Right renal cortex interstitium (tissue), 3 donors: ENCODE results near the gene CUBN. TPM values are rescaled to one million over a fixed set of nuclear protein-coding genes. Genes with fewer than 3 reads are reported as not detected.

Source experiments
- DNase-seq, 3 donors: peaks; one replicate each; pipeline ENCODE4 v3.0.0-alpha.2; 2013; ENCODE audit warnings: low read depth in 3 of 3, low spot score in 2 of 3
- polyA plus RNA-seq, 3 donors: library from polyadenylated mRNA; unstranded; fragments of 120-200 nt; gene quantifications; one replicate each; pipeline ENCODE4 v1.2.1, GENCODE V29; 2013; ENCODE audit not compliant: insufficient read length in 3 of 3

The CUBN gene
- polyA plus RNA-seq, 3 donors: 182 to 256 (median 237) TPM

- no peak for DNase-seq
Observed at GRCh38 chr10:16999665-17000451, 129.8 kb downstream of the CUBN start.

- DNase-seq: no peak
Observed at GRCh38 chr10:16996530-16996964, 133.1 kb downstream of the CUBN start.

- no peak for DNase-seq
Observed at GRCh38 chr10:16995867-16996529, 133.6 kb downstream of the CUBN start.

GRCh38 chr10:16993186-16993585, 136.4 kb downstream of the CUBN start:
- DNase-seq: no peak

- no peak for DNase-seq
Observed at GRCh38 chr10:16992611-16993119, 136.9 kb downstream of the CUBN start.

GRCh38 chr10:16991011-16991410, 138.6 kb downstream of the CUBN start:
- DNase-seq: no peak

GRCh38 chr10:16989826-16990293, 139.8 kb downstream of the CUBN start:
- no peak for DNase-seq

GRCh38 chr10:16988900-16989299, 140.7 kb downstream of the CUBN start:
- DNase-seq: no peak

GRCh38 chr10:16987976-16988610, 141.5 kb downstream of the CUBN start:
- DNase-seq: no peak

GRCh38 chr10:16987206-16987621, 142.4 kb downstream of the CUBN start:
- DNase-seq: no peak

GRCh38 chr10:16986406-16987205, 143.0 kb downstream of the CUBN start:
- no peak for DNase-seq

- no peak for DNase-seq
Observed at GRCh38 chr10:16986082-16986405, 143.6 kb downstream of the CUBN start.

GRCh38 chr10:16984242-16984641, 145.4 kb downstream of the CUBN start:
- DNase-seq: no peak

- no peak for DNase-seq
Observed at GRCh38 chr10:16976803-16977202, 152.8 kb downstream of the CUBN start.

GRCh38 chr10:16975188-16975587, 154.4 kb downstream of the CUBN start:
- no peak for DNase-seq

- DNase-seq: no peak
Observed at GRCh38 chr10:16968416-16969041, 161.1 kb downstream of the CUBN start.

GRCh38 chr10:16967866-16968415, 161.7 kb downstream of the CUBN start:
- DNase-seq: no peak

- DNase-seq: no peak
Observed at GRCh38 chr10:16966991-16967865, 162.4 kb downstream of the CUBN start.
